ENCODE measurements around the gene UBA1. TPM values are rescaled to one million over a fixed set of nuclear protein-coding genes. Genes with fewer than 3 reads are reported as not detected.

UBA1 gene
- polyA plus RNA-seq, 2 of the 4 experiments (the other 2 are of a cell fraction): 160 to 192 TPM

DNA sequence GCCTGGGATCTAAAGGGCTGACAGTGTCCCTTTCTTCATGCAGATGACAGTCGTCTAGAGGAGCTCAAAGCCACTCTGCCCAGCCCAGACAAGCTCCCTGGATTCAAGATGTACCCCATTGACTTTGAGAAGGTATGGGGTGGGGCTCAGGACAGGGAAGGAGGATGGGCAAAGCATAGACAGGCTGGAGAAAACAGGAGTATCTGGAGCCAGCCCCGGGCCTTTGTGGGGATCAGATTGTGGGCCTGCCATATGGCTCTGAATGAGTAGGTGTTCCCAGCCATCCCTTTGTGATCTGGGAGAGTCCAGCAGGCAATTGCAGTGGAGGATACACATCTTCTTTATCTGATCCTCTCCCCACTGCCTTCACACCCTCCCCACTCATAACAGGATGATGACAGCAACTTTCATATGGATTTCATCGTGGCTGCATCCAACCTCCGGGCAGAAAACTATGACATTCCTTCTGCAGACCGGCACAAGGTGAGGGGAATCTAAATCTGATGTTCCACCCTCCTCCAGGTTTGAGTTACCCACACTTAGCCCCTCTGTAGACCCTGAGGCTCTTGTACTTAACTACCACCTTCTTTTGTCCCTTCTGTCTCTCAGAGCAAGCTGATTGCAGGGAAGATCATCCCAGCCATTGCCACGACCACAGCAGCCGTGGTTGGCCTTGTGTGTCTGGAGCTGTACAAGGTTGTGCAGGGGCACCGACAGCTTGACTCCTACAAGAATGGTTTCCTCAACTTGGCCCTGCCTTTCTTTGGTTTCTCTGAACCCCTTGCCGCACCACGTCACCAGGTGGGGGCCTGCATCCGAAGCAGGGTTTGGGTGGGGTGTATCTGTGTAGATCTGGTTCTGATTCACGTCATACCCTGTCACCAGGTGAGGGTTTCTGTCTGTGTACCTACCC is 19.0 kb downstream of the UBA1 start:
- no peaks in the 10 kb centered on the region for H3K9me3 ChIP-seq
- no peak for TF ChIP-seq ESRRA (IDR thresholded peaks at IDR 0.05; ENCODE audit: borderline replicate concordance, low read length)
- TF ChIP-seq, protein P1, sequence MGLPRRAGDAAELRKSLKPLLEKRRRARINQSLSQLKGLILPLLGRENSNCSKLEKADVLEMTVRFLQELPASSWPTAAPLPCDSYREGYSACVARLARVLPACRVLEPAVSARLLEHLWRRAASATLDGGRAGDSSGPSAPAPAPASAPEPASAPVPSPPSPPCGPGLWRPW (IDR thresholded peaks at IDR 0.05): no peak
- TF ChIP-seq ZNF302 (CRISPR knock-in tag; IDR thresholded peaks at IDR 0.05): no peak
- no peak for TF ChIP-seq FOSB (CRISPR knock-in tag; IDR thresholded peaks at IDR 0.05)
- no peak for TF ChIP-seq PHF8 (IDR thresholded peaks at IDR 0.05; ENCODE audit: borderline replicate concordance, low read depth)
- no peak for TF ChIP-seq KDM1A (IDR thresholded peaks at IDR 0.05; ENCODE audit: low read depth)
- no peak for TF ChIP-seq MAFK (IDR thresholded peaks at IDR 0.05; ENCODE audit: partially characterized antibody)
- TF ChIP-seq ZC3H11A (IDR thresholded peaks at IDR 0.05): no peak
- TF ChIP-seq CEBPB (IDR thresholded peaks at IDR 0.05): no peak
- TF ChIP-seq, protein P2, sequence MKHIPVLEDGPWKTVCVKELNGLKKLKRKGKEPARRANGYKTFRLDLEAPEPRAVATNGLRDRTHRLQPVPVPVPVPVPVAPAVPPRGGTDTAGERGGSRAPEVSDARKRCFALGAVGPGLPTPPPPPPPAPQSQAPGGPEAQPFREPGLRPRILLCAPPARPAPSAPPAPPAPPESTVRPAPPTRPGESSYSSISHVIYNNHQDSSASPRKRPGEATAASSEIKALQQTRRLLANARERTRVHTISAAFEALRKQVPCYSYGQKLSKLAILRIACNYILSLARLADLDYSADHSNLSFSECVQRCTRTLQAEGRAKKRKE (CRISPR knock-in tag; IDR thresholded peaks at IDR 0.05; ENCODE audit: low read depth): no peak
- no peak for TF ChIP-seq HOXB13 (CRISPR knock-in tag; IDR thresholded peaks at IDR 0.05; ENCODE audit: low read depth)
- no peak for TF ChIP-seq CBX2 (IDR thresholded peaks at IDR 0.05; ENCODE audit: borderline replicate concordance, low read depth)
- no peak for TF ChIP-seq ZFP36 (IDR thresholded peaks at IDR 0.05; ENCODE audit: borderline replicate concordance, partially characterized antibody)
- TF ChIP-seq CHD4 (IDR thresholded peaks at IDR 0.05; ENCODE audit: borderline replicate concordance): no peak
- TF ChIP-seq, protein P3, sequence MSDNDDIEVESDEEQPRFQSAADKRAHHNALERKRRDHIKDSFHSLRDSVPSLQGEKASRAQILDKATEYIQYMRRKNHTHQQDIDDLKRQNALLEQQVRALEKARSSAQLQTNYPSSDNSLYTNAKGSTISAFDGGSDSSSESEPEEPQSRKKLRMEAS (IDR thresholded peaks at IDR 0.05): no peak
- TF ChIP-seq RAD21 (conservative IDR thresholded peaks at IDR 0.05 in 1 of 2, IDR thresholded peaks at IDR 0.05 in 1 of 2): no peak
- no peak for TF ChIP-seq CTCF (IDR thresholded peaks at IDR 0.05)
- H3K27ac ChIP-seq: no peak overlapping the region
- ChIA-PET POLR2A (no interaction called here), CTCF (interaction anchor here (1.3 to 2.8 kb wide), 2 partner anchors 12 kb away, joined by 3 to 11 read pairs; no protein-coding TSS in a partner anchor)
- FAIRE-seq (no peak), DNase-seq (ENCODE audit: low read depth in 1 of 2, low spot score in 1 of 2) (no peak), ATAC-seq (no peak)
- H3K4me1 ChIP-seq: peaks cover 12% of the 10 kb centered on the region
- 87% methylated on average over 12 of the region's 12 CpGs for WGBS (ENCODE audit: missing lambda C conversion rate)
- H3K4me2 ChIP-seq: no peak overlapping the region
- H3K4me3 ChIP-seq: no peak overlapping the region

GRCh38 chrX:47214435-47215077 is 20.9 kb downstream of the UBA1 start:
- WGBS (ENCODE audit: missing lambda C conversion rate): 91% methylated on average over 19 of the region's 20 CpGs
- Histone ChIP-seq H3K9me3 (no peaks in the 10 kb centered on the region), H3K4me3 (no peak overlapping the region), H3K27ac (no peak overlapping the region), H3K4me1 (peaks cover 12% of the 10 kb centered on the region), H3K4me2 (no peak overlapping the region)
- DNase-seq (ENCODE audit: low read depth in 1 of 2, low spot score in 1 of 2) (no peak), ATAC-seq (no peak), FAIRE-seq (no peak)
- no peak for TF ChIP-seq ESRRA (IDR thresholded peaks at IDR 0.05; ENCODE audit: borderline replicate concordance, low read length)
- no peak for TF ChIP-seq CHD2 (IDR thresholded peaks at IDR 0.05; ENCODE audit: low read length, partially characterized antibody)
- no peak for TF ChIP-seq CBX2 (IDR thresholded peaks at IDR 0.05; ENCODE audit: borderline replicate concordance, low read depth)
- TF ChIP-seq MAZ (IDR thresholded peaks at IDR 0.05; ENCODE audit: borderline replicate concordance, low read depth, low read length): no peak
- no peak for TF ChIP-seq CTCF (IDR thresholded peaks at IDR 0.05)
- TF ChIP-seq HDAC2 (IDR thresholded peaks at IDR 0.05): no peak
- no peak for TF ChIP-seq HOXB5 (CRISPR knock-in tag; IDR thresholded peaks at IDR 0.05)
- no peak for TF ChIP-seq FOSB (CRISPR knock-in tag; IDR thresholded peaks at IDR 0.05)
- no peak for TF ChIP-seq RCOR1 (IDR thresholded peaks at IDR 0.05; ENCODE audit: low read depth, low read length)
- TF ChIP-seq RFX5 (IDR thresholded peaks at IDR 0.05): no peak
- no peak for TF ChIP-seq PBX3 (IDR thresholded peaks at IDR 0.05)
- POLR2A ChIA-PET: no interaction called here
- CTCF ChIA-PET: no interaction called here

Measured in A549 (cell line).